ENCODE measurements around the gene PPP1R3G.
"Not testable (repeated sequence)": the region's sequence is repeated elsewhere in the genome, so short reads cannot be mapped to it uniquely, and the experiment has no call there.

PPP1R3G gene

GRCh38 chr6:5084781-5085647, at the start of gene PPP1R3G:
PPP1R3G (plus strand) TSS chr6:5085341; CDS start chr6:5085486, 145 bp downstream.
- FAIRE-seq (peak; percentile 39), DNase-seq (ENCODE audit: insufficient read length, low spot score) (peak; percentile 37)

DNA sequence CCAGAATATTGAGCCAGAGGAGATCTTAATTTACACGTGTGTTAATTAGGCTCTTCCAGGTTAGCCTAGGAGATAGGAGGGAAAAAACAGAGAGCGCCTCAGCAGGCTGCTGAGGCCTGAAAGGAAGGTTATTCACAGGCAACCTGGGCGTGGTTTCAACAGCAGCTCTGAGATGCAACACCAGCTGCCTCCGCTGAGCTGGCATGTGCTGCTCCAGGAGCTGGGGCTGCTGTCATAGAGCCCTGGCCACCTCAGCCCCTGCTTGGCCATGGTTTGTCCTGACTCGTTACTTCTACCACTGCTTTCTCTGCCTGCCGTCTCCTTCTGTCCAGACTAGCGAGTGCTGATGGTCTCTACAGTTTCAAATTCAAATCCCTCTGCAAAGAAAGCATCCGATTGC, 48.9 kb upstream of the PPP1R3G start:
- no peak for FAIRE-seq
- no peak for DNase-seq (ENCODE audit: insufficient read length, low spot score)

- FAIRE-seq (no peak), DNase-seq (ENCODE audit: insufficient read length, low spot score) (no peak)
Measured at GRCh38 chr6:5041955-5042354, 43.2 kb upstream of the PPP1R3G start.

GRCh38 chr6:5042436-5042835, 42.7 kb upstream of the PPP1R3G start:
- no peak for DNase-seq (ENCODE audit: insufficient read length, low spot score)
- FAIRE-seq = no peak

GRCh38 chr6:5044866-5045265, 40.3 kb upstream of the PPP1R3G start:
- DNase-seq (ENCODE audit: insufficient read length, low spot score) (no peak), FAIRE-seq (no peak)

- DNase-seq (ENCODE audit: insufficient read length, low spot score) = no peak
- no peak for FAIRE-seq
Measured at GRCh38 chr6:5045416-5045815, 39.7 kb upstream of the PPP1R3G start.

GRCh38 chr6:5046430-5046829, 38.7 kb upstream of the PPP1R3G start:
- DNase-seq (ENCODE audit: insufficient read length, low spot score) = no peak
- FAIRE-seq = no peak

DNA sequence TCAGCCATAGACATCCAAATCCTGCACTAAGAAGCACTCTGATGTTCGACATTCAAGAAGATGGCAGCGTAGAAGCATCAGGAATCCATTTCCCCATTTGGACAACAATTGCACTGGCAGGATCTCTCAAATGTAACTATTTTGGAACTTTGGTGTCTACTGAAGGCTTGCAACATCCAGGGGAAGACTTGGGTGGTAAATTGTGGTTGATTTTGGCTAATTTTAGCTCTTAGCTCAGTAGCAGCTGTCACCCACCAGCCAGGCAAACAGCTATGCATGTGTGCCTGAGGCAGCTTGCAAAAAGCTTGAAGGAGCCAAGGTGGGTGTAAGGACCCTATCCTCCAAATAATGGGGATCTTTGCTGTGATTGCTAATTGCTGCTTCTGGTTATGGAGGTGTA, 35.1 kb upstream of the PPP1R3G start:
- no peak for DNase-seq (ENCODE audit: insufficient read length, low spot score)

GRCh38 chr6:5051394-5051793, 33.7 kb upstream of the PPP1R3G start:
- DNase-seq (ENCODE audit: insufficient read length, low spot score) = no peak
- FAIRE-seq = no peak

More for the DNA sequence above, 35.1 kb upstream of the PPP1R3G start:
- FAIRE-seq = no peak

DNA sequence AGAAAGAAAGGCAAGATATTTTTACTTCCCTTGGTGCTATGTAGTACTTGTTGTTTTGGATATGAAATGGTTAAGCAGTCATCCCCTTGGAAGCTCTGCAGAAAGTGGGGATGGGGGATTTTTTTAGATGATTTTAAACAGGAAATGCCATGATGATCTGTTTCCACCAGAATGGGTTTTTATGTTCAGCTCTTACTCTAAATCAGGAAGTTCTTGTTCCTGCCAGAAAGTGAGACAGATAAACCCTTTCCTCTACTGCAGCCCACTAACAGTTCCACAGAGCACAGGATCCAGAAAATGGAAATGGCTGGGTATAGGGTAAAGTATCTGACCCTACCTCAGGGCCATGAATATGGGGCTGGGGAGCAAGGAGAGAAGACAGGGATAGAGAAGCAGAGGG, 32.1 kb upstream of the PPP1R3G start:
- FAIRE-seq (no peak), DNase-seq (ENCODE audit: insufficient read length, low spot score) (no peak)

- FAIRE-seq = no peak
- DNase-seq (ENCODE audit: insufficient read length, low spot score) = no peak
Measured at GRCh38 chr6:5053864-5054244, 31.3 kb upstream of the PPP1R3G start.

DNA sequence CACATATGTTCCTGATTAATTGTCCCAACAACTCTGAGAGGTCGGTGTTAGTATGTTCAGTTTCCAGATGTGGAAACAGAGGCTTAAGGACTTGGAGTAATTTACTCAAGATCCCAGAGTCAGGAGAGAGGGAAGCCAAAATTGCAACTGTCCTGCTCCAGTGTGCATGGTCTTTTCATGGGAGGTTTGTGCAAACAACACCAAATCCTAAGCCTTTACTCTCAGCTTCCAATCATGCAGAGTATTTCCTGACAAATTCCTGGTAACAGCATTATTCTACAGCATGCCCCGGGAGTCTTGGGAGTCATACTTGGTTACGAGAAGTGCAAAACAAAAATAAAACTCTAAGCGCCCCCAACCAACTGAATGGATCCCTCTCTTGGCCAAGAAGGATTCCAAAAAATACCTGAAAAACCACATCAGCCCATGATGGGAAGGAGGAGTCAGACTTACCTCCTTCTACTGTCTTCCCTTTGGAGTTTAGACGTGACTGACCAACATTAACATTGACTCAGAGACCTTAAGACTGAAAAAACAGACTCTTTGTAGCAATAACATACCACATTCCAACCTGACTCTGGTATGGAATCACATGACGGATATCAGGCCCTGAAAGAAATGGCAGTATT, 30.8 kb upstream of the PPP1R3G start:
- no peak for FAIRE-seq
- no peak for DNase-seq (ENCODE audit: insufficient read length, low spot score)

DNA sequence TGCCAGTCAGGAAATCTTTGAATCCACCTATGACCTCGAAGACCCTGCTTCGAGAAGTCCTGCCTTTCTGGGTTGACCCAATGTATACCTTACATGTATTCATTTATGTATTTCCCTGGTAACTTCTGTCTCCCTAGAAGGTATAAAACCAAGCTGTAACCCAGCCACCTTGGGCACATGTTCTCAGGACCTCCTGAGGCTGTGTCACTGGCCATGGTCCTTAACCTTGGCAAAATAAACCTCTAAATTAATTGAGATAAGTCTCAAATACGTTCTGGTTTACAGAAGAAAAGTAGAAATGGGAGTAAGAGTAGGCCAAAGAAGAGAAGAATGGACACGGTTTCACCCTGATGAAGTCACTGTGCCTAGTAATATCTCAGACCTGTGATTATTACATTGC, 30.0 kb upstream of the PPP1R3G start:
- FAIRE-seq = no peak
- no peak for DNase-seq (ENCODE audit: insufficient read length, low spot score)

GRCh38 chr6:5058254-5058653, 26.9 kb upstream of the PPP1R3G start:
- DNase-seq (ENCODE audit: insufficient read length, low spot score) (no peak), FAIRE-seq (no peak)

- DNase-seq (ENCODE audit: insufficient read length, low spot score) (no peak), FAIRE-seq (no peak)
Measured at GRCh38 chr6:5059036-5059896, 25.9 kb upstream of the PPP1R3G start.

GRCh38 chr6:5060439-5060838, 24.7 kb upstream of the PPP1R3G start:
- DNase-seq (ENCODE audit: insufficient read length, low spot score); FAIRE-seq: not testable (repeated sequence)

GRCh38 chr6:5061152-5061551, 24.0 kb upstream of the PPP1R3G start:
- no peak for FAIRE-seq
- no peak for DNase-seq (ENCODE audit: insufficient read length, low spot score)

GRCh38 chr6:5063617-5064016, 21.5 kb upstream of the PPP1R3G start:
- DNase-seq (ENCODE audit: insufficient read length, low spot score) = no peak
- FAIRE-seq = no peak

GRCh38 chr6:5066456-5067093, 18.6 kb upstream of the PPP1R3G start:
- FAIRE-seq = no peak
- no peak for DNase-seq (ENCODE audit: insufficient read length, low spot score)

GRCh38 chr6:5067305-5067704, 17.8 kb upstream of the PPP1R3G start:
- no peak for DNase-seq (ENCODE audit: insufficient read length, low spot score)
- no peak for FAIRE-seq

All from GM19239 (cell line).